Measurements from ENCODE around the gene ZNF581.

The ZNF581 gene

GRCh38 chr19:55643003-55643886, at the start of gene ZNF581:
Gene ZNF581, plus strand, starts transcription at chr19:55643649. Its CDS starts 923 bp downstream, at chr19:55644572.
- peak; percentile 57 to 70 (median 62) for DNase-seq

GRCh38 chr19:55594996-55595545, 48.4 kb upstream of the ZNF581 start:
- no peak for DNase-seq

- no peak for DNase-seq
Measured at GRCh38 chr19:55596304-55596703, 47.1 kb upstream of the ZNF581 start.

- DNase-seq = no peak
Measured at GRCh38 chr19:55597501-55597921, 45.9 kb upstream of the ZNF581 start.

- DNase-seq = no peak
Measured at GRCh38 chr19:55598034-55598433, 45.4 kb upstream of the ZNF581 start.

GRCh38 chr19:55598719-55599467, 44.6 kb upstream of the ZNF581 start:
- DNase-seq = peak; percentile 93 to 97 (median 95)

- peak; percentile 98 to 99 (median 99) for DNase-seq
Measured at GRCh38 chr19:55599468-55599841, 44.0 kb upstream of the ZNF581 start, which contains the start of gene FIZ1. Gene FIZ1, minus strand, starts transcription at chr19:55599517. Its CDS starts 1,652 bp downstream, at chr19:55597865.

- DNase-seq = peak; percentile 96 to 99 (median 98)
Measured at GRCh38 chr19:55599842-55600661, 43.4 kb upstream of the ZNF581 start, which contains the start of gene ZNF524. Gene ZNF524, plus strand, starts transcription at chr19:55600288. Its CDS starts 1,825 bp downstream, at chr19:55602113.

- DNase-seq = no peak
Measured at GRCh38 chr19:55600662-55601028, 42.8 kb upstream of the ZNF581 start.

GRCh38 chr19:55601084-55601483, 42.4 kb upstream of the ZNF581 start:
- DNase-seq = peak in 1 of 3 experiments; percentile 44

GRCh38 chr19:55602104-55603001, 41.1 kb upstream of the ZNF581 start:
- no peak for DNase-seq

GRCh38 chr19:55603115-55603514, 40.3 kb upstream of the ZNF581 start:
- no peak for DNase-seq

GRCh38 chr19:55603581-55604292, 39.7 kb upstream of the ZNF581 start:
- no peak for DNase-seq

- peak; percentile 95 to 98 (median 97) for DNase-seq
Measured at GRCh38 chr19:55605207-55605636, 38.2 kb upstream of the ZNF581 start.

GRCh38 chr19:55605637-55606470, 37.6 kb upstream of the ZNF581 start, which contains the start of gene ZNF865:
Gene ZNF865, plus strand, starts transcription at chr19:55605647. Its CDS starts 7,972 bp downstream, at chr19:55613619.
- DNase-seq = peak; percentile 64 to 85 (median 71)

GRCh38 chr19:55606471-55606787, 37.0 kb upstream of the ZNF581 start:
- DNase-seq = no peak

GRCh38 chr19:55606817-55607216, 36.6 kb upstream of the ZNF581 start:
- no peak for DNase-seq

GRCh38 chr19:55609326-55609725, 34.1 kb upstream of the ZNF581 start:
- DNase-seq = no peak

GRCh38 chr19:55611300-55611982, 32.0 kb upstream of the ZNF581 start:
- DNase-seq = no peak
